DND-41 (cell line): ENCODE data around the gene POM121L2.

Experiments used
- ATAC-seq: fragments of 200-7000 bp; cut with Tn5 transposase; 3 replicates; pipeline ENCODE4 v1.9.1; 2021; ENCODE audit warnings: low read depth; ENCODE audit not compliant: insufficient read depth
- DNase-seq: peaks from one replicate; pipeline ENCODE4 v3.0.0-alpha.2; 2020
- H2AFZ ChIP-seq: 2 replicates; pipeline ENCODE4 v1.6.0; 2012; ENCODE audit warnings: low read depth, low read length
- H3K27ac ChIP-seq: 2 replicates; pipeline ENCODE4 v1.5.1; 2012; ENCODE audit warnings: low read length, inconsistent platforms
- H3K27me3 ChIP-seq: fragments of 200-600 bp; sonication (generic); 2 replicates; pipeline ENCODE4 v1.6.0; 2012; ENCODE audit warnings: low read length, mild to moderate bottlenecking, inconsistent platforms; ENCODE audit not compliant: insufficient read depth, poor library complexity
- H3K36me3 ChIP-seq: 2 replicates; pipeline ENCODE4 v1.5.1; 2012; ENCODE audit warnings: low read length, inconsistent platforms; ENCODE audit not compliant: insufficient read depth
- H3K4me1 ChIP-seq: 2 replicates; pipeline ENCODE4 v1.5.1; 2012; ENCODE audit warnings: mild to moderate bottlenecking, low read length; ENCODE audit not compliant: insufficient read depth
- H3K4me2 ChIP-seq: 2 replicates; pipeline ENCODE4 v1.6.0; 2012; ENCODE audit warnings: mild to moderate bottlenecking, moderate library complexity, low read length, inconsistent platforms; ENCODE audit not compliant: insufficient read depth
- H3K4me3 ChIP-seq, 2 experiments: fragments of 200-600 bp in 1 of 2; shearing (Covaris generic) in 1 of 2; 2 replicates each; pipeline ENCODE4 v1.5.1; 2012 to 2016; ENCODE audit warnings: inconsistent platforms in 2 of 2, low read length in 2 of 2, mild to moderate bottlenecking in 2 of 2, low read depth in 1 of 2, moderate library complexity in 1 of 2
- H3K79me2 ChIP-seq: 2 replicates; pipeline ENCODE4 v1.6.0; 2012; ENCODE audit warnings: low read length, inconsistent platforms; ENCODE audit not compliant: insufficient read depth
- H3K9ac ChIP-seq: 2 replicates; pipeline ENCODE4 v1.6.0; 2012; ENCODE audit warnings: low read depth, mild to moderate bottlenecking, inconsistent platforms, low read length, moderate library complexity
- H3K9me3 ChIP-seq: 2 replicates; pipeline ENCODE4 v1.5.1; 2012; ENCODE audit warnings: low read length, moderate library complexity, mild to moderate bottlenecking, inconsistent platforms; ENCODE audit not compliant: insufficient read depth, severe bottlenecking
- H4K20me1 ChIP-seq: 2 replicates; pipeline ENCODE4 v1.6.0; 2012; ENCODE audit warnings: low read length; ENCODE audit not compliant: insufficient read depth
- CTCF ChIP-seq: IDR thresholded peaks from 2 replicates; pipeline ENCODE4 v1.5.1; 2012; ENCODE audit warnings: borderline replicate concordance, low read length, moderate library complexity, mild to moderate bottlenecking; ENCODE audit not compliant: poor library complexity, severe bottlenecking; ENCODE audit errors: extremely low read depth
- EZH2 ChIP-seq: IDR thresholded peaks from 3 replicates; pipeline ENCODE4 v1.6.1; 2012; ENCODE audit warnings: borderline replicate concordance, low read depth, mild to moderate bottlenecking, moderate library complexity, low read length, inconsistent platforms; ENCODE audit not compliant: severe bottlenecking

POM121L2 gene

GRCh38 chr6:27311806-27312145, 297 bp downstream of the POM121L2 start:
- no peaks in the 10 kb centered on the region for H3K79me2 ChIP-seq
- no peak overlapping the region for H3K4me3 ChIP-seq
- DNase-seq = no peak
- no peaks in the 10 kb centered on the region for H3K9me3 ChIP-seq
- H3K4me2 ChIP-seq = no peak overlapping the region
- H3K4me1 ChIP-seq = peaks cover 9% of the 10 kb centered on the region
- no peaks in the 10 kb centered on the region for H3K36me3 ChIP-seq
- peaks cover 6% of the 10 kb centered on the region for H3K27me3 ChIP-seq
- no peak overlapping the region for H2AFZ ChIP-seq
- H4K20me1 ChIP-seq = no peaks in the 10 kb centered on the region
- H3K27ac ChIP-seq = no peak overlapping the region
- TF ChIP-seq EZH2 (no peak), CTCF (no peak)
- no peak overlapping the region for H3K9ac ChIP-seq
- ATAC-seq = no peak

- H3K4me2 ChIP-seq = no peak overlapping the region
- DNase-seq (no peak), ATAC-seq (no peak)
- H3K9me3 ChIP-seq = no peaks in the 10 kb centered on the region
- H3K9ac ChIP-seq = no peak overlapping the region
- no peak for TF ChIP-seq CTCF
- no peak for TF ChIP-seq EZH2
- no peaks in the 10 kb centered on the region for H4K20me1 ChIP-seq
- H3K4me3 ChIP-seq = no peak overlapping the region
- no peaks in the 10 kb centered on the region for H3K27me3 ChIP-seq
- H3K27ac ChIP-seq = no peak overlapping the region
- no peaks in the 10 kb centered on the region for H3K4me1 ChIP-seq
- no peaks in the 10 kb centered on the region for H3K79me2 ChIP-seq
- no peaks in the 10 kb centered on the region for H3K36me3 ChIP-seq
- no peak overlapping the region for H2AFZ ChIP-seq
Observed at GRCh38 chr6:27303613-27304272, 8.3 kb downstream of the POM121L2 start.

GRCh38 chr6:27297857-27298730, 14.0 kb downstream of the POM121L2 start:
- Histone ChIP-seq H3K27ac (no peak overlapping the region), H3K4me3 (no peak overlapping the region)
- DNase-seq = no peak

More at GRCh38 chr6:27297857-27298730, 14.0 kb downstream of the POM121L2 start:
- H3K9me3 ChIP-seq = no peaks in the 10 kb centered on the region
- no peak overlapping the region for H2AFZ ChIP-seq
- H3K9ac ChIP-seq = no peak overlapping the region
- no peak overlapping the region for H3K4me2 ChIP-seq
- TF ChIP-seq EZH2 (no peak), CTCF (no peak)
- no peaks in the 10 kb centered on the region for H3K36me3 ChIP-seq
- no peaks in the 10 kb centered on the region for H4K20me1 ChIP-seq
- no peaks in the 10 kb centered on the region for H3K79me2 ChIP-seq
- H3K27me3 ChIP-seq = no peaks in the 10 kb centered on the region
- no peaks in the 10 kb centered on the region for H3K4me1 ChIP-seq
- ATAC-seq = no peak
